Measurements from ENCODE around the gene GOT1.
A peak's percentile ranks its signal among the peaks of the same experiment; 100 is the strongest.

Gene GOT1

GRCh38 chr10:99430451-99431189 lies at the start of gene GOT1:
GOT1 (minus strand) TSS chr10:99430624; CDS start chr10:99430565, 59 bp downstream.
- no peak for TF ChIP-seq CTCF (conservative IDR thresholded peaks at IDR 0.05; ENCODE audit: low read depth, low read length)
- peak within 1 kb of the TSS; percentile 100 for H3K4me3 ChIP-seq (ENCODE audit: low read length)
- peak; percentile 96 for DNase-seq (ENCODE audit: low read depth)

GRCh38 chr10:99470327-99470726 lies 39.9 kb upstream of the GOT1 start:
- no peak overlapping the region for H3K4me3 ChIP-seq (ENCODE audit: low read length)
- no peak for DNase-seq (ENCODE audit: low read depth)
- TF ChIP-seq CTCF (conservative IDR thresholded peaks at IDR 0.05; ENCODE audit: low read depth, low read length), result no peak

- no peak for TF ChIP-seq CTCF (conservative IDR thresholded peaks at IDR 0.05; ENCODE audit: low read depth, low read length)
- DNase-seq (ENCODE audit: low read depth), result no peak
- H3K4me3 ChIP-seq (ENCODE audit: low read length), result no peak overlapping the region
These were observed 37.0 kb upstream of the GOT1 start for GRCh38 chr10:99467236-99467999.

- no peak for DNase-seq (ENCODE audit: low read depth)
- no peak overlapping the region for H3K4me3 ChIP-seq (ENCODE audit: low read length)
- TF ChIP-seq CTCF (conservative IDR thresholded peaks at IDR 0.05; ENCODE audit: low read depth, low read length), result no peak
These were observed 36.3 kb upstream of the GOT1 start for GRCh38 chr10:99466632-99467223.

GRCh38 chr10:99461230-99461629 lies 30.8 kb upstream of the GOT1 start:
- no peak overlapping the region for H3K4me3 ChIP-seq (ENCODE audit: low read length)
- DNase-seq (ENCODE audit: low read depth), result no peak
- TF ChIP-seq CTCF (conservative IDR thresholded peaks at IDR 0.05; ENCODE audit: low read depth, low read length), result no peak

- H3K4me3 ChIP-seq (ENCODE audit: low read length), result no peak overlapping the region
- DNase-seq (ENCODE audit: low read depth), result no peak
- no peak for TF ChIP-seq CTCF (conservative IDR thresholded peaks at IDR 0.05; ENCODE audit: low read depth, low read length)
These were observed 29.6 kb upstream of the GOT1 start for GRCh38 chr10:99460070-99460469.
